Peyer's patch (tissue), 4 donors: ENCODE measurements around the gene GPC5. TPM values are rescaled to one million over a fixed set of nuclear protein-coding genes. Genes with fewer than 3 reads are reported as not detected.

Source experiments
- DNase-seq, 3 donors: peaks; one replicate each; pipeline ENCODE4 v3.0.0-alpha.2; 2017 to 2019
- H3K27ac ChIP-seq, 4 donors: fragments of 200-600 bp; sonication (generic); one replicate each; pipeline ENCODE4 v1.5.1; 2016 to 2019
- H3K27me3 ChIP-seq, 2 donors: fragments of 200-600 bp; sonication (generic); one replicate each; pipeline ENCODE4 v1.5.1; 2019
- H3K36me3 ChIP-seq, 3 donors: fragments of 200-600 bp; sonication (generic); one replicate each; pipeline ENCODE4 v1.5.1; 2016 to 2019
- H3K4me1 ChIP-seq, 4 donors: fragments of 200-600 bp; sonication (generic); one replicate each; pipeline ENCODE4 v1.5.1; 2016 to 2019
- H3K4me3 ChIP-seq, 4 donors: fragments of 200-600 bp; sonication (generic); 1 replicate in 3 of 4; 2 replicates in 1 of 4; pipeline ENCODE4 v1.5.1; 2016 to 2019; ENCODE audit warnings: mild to moderate bottlenecking in 1 of 4
- H3K9me3 ChIP-seq, 4 donors: fragments of 200-600 bp; sonication (generic); one replicate each; pipeline ENCODE4 v1.5.1; 2016 to 2019; ENCODE audit warnings: mild to moderate bottlenecking in 1 of 4
- CTCF ChIP-seq, 6 experiments: fragments of 450-650 bp in 4 of 6; fragments of 200-600 bp in 2 of 6; sonication (generic) in 1 of 6; IDR thresholded peaks; one replicate each; pipeline ENCODE4 v1.5.1; 2017 to 2019; ENCODE audit warnings: antibody characterized with exemption in 6 of 6, mild to moderate bottlenecking in 3 of 6, moderate library complexity in 1 of 6
- POLR2A ChIP-seq, 2 donors: fragments of 450-650 bp; IDR thresholded peaks; one replicate each; pipeline ENCODE4 v1.5.1; 2017; ENCODE audit warnings: antibody characterized with exemption in 2 of 2, mild to moderate bottlenecking in 2 of 2, moderate library complexity in 2 of 2
- total RNA-seq, 4 donors: library from RNA; depleted of rRNA; stranded (reverse); fragments of >200 nt; gene quantifications; one replicate each; pipeline ENCODE4 v1.1.0, GENCODE V29; 2016

GPC5 gene
- total RNA-seq, 4 donors from 2014 or later = 4.1 TPM; not detected in 3

GRCh38 chr13:91554101-91554500 lies 155.7 kb downstream of the GPC5 start:
- H3K27me3 ChIP-seq = no peaks in the 10 kb centered on the region
- DNase-seq = no peak
- H3K4me3 ChIP-seq = no peak overlapping the region
- no peak overlapping the region for H3K27ac ChIP-seq
- TF ChIP-seq POLR2A (IDR thresholded peaks at IDR 0.05) (no peak), CTCF (IDR thresholded peaks at IDR 0.05) (no peak)
- H3K36me3 ChIP-seq = no peaks in the 10 kb centered on the region
- no peaks in the 10 kb centered on the region for H3K9me3 ChIP-seq
- H3K4me1 ChIP-seq = no peaks in the 10 kb centered on the region

- no peaks in the 10 kb centered on the region for H3K4me1 ChIP-seq
- DNase-seq = no peak
- H3K4me3 ChIP-seq = no peak overlapping the region
- no peak for TF ChIP-seq POLR2A (IDR thresholded peaks at IDR 0.05)
- TF ChIP-seq CTCF (IDR thresholded peaks at IDR 0.05) = no peak
- no peak overlapping the region for H3K27ac ChIP-seq
- no peaks in the 10 kb centered on the region for H3K27me3 ChIP-seq
- no peaks in the 10 kb centered on the region for H3K36me3 ChIP-seq
- no peaks in the 10 kb centered on the region for H3K9me3 ChIP-seq
Measured at GRCh38 chr13:91557328-91558090, 159.1 kb downstream of the GPC5 start.

GRCh38 chr13:91563799-91564198 lies 165.4 kb downstream of the GPC5 start:
- no peaks in the 10 kb centered on the region for H3K27me3 ChIP-seq
- H3K9me3 ChIP-seq = no peaks in the 10 kb centered on the region
- H3K36me3 ChIP-seq = no peaks in the 10 kb centered on the region
- TF ChIP-seq CTCF (IDR thresholded peaks at IDR 0.05) (no peak), POLR2A (IDR thresholded peaks at IDR 0.05) (no peak)
- no peak overlapping the region for H3K4me3 ChIP-seq
- H3K27ac ChIP-seq = no peak overlapping the region
- no peaks in the 10 kb centered on the region for H3K4me1 ChIP-seq
- no peak for DNase-seq

- TF ChIP-seq POLR2A (IDR thresholded peaks at IDR 0.05) = no peak
- no peak for TF ChIP-seq CTCF (IDR thresholded peaks at IDR 0.05)
- DNase-seq = no peak
- no peaks in the 10 kb centered on the region for H3K36me3 ChIP-seq
- H3K27ac ChIP-seq = no peak overlapping the region
- no peaks in the 10 kb centered on the region for H3K27me3 ChIP-seq
- no peaks in the 10 kb centered on the region for H3K9me3 ChIP-seq
- H3K4me1 ChIP-seq = no peaks in the 10 kb centered on the region
- no peak overlapping the region for H3K4me3 ChIP-seq
Measured at GRCh38 chr13:91564396-91564795, 166.0 kb downstream of the GPC5 start.

- Histone ChIP-seq H3K4me1 (no peaks in the 10 kb centered on the region), H3K9me3 (no peaks in the 10 kb centered on the region), H3K27ac (no peak overlapping the region), H3K27me3 (no peaks in the 10 kb centered on the region), H3K36me3 (no peaks in the 10 kb centered on the region), H3K4me3 (no peak overlapping the region)
- no peak for TF ChIP-seq CTCF (IDR thresholded peaks at IDR 0.05)
- no peak for TF ChIP-seq POLR2A (IDR thresholded peaks at IDR 0.05)
- DNase-seq = no peak
Measured at GRCh38 chr13:91565296-91565695, 166.9 kb downstream of the GPC5 start.
